HG02642 (cell line): ENCODE results near the gene MT1B.
"Not testable (repeated sequence)": the region's sequence is repeated elsewhere in the genome, so short reads cannot be mapped to it uniquely, and the experiment has no call there.

Source experiments
- ATAC-seq: cut with Tn5 transposase; IDR thresholded peaks from one replicate; pipeline ENCODE4 v1.9.1; 2021; ENCODE audit warnings: mild to moderate bottlenecking; ENCODE audit not compliant: unreplicated experiment, poor library complexity

MT1B gene

DNA sequence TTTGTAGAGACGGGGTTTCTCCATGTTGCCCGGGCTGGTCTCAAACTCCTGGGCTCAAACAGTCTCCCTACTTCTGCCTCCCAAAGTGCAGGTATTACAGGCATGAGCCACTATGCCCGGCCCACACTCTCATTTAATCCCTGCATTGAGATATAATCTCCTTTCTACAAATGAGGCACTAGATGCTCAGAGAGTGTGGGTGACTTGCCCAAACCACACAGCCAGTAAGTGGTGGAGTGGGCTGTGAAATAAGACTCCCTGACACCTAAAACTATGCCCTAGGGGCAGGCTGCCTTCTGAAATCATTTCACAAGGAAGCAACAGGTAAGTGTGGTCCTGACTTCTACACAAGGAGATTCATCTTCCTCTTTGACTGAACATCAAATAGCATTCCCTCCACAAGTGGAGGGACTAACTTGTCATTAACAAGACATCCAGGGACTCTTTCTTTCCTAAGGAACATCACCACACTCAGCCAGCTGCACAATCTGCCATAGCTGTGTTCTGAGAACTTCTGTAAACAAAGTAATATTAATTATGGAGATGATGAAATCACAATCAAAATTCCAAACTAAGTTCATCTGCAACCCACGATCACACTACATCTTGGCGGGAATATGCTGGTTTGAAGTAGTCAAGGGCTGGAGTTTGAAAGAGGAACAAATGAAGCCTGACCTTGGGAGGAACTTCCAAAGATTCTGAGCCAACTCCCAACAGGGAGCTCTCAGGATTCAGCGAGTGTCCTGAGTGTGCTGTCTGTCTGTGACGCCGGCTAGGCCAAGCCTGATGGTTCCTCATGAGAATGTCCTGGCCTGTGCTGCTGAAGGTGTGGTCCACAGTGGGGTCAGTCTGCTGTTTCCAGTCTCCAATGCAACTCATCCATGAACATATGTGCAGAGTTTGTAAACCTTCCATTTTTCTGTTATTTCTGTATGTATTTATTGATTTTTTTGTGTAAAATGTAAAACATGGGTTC is 13.9 kb downstream of the MT1B start:
- ATAC-seq: not testable (repeated sequence)

DNA sequence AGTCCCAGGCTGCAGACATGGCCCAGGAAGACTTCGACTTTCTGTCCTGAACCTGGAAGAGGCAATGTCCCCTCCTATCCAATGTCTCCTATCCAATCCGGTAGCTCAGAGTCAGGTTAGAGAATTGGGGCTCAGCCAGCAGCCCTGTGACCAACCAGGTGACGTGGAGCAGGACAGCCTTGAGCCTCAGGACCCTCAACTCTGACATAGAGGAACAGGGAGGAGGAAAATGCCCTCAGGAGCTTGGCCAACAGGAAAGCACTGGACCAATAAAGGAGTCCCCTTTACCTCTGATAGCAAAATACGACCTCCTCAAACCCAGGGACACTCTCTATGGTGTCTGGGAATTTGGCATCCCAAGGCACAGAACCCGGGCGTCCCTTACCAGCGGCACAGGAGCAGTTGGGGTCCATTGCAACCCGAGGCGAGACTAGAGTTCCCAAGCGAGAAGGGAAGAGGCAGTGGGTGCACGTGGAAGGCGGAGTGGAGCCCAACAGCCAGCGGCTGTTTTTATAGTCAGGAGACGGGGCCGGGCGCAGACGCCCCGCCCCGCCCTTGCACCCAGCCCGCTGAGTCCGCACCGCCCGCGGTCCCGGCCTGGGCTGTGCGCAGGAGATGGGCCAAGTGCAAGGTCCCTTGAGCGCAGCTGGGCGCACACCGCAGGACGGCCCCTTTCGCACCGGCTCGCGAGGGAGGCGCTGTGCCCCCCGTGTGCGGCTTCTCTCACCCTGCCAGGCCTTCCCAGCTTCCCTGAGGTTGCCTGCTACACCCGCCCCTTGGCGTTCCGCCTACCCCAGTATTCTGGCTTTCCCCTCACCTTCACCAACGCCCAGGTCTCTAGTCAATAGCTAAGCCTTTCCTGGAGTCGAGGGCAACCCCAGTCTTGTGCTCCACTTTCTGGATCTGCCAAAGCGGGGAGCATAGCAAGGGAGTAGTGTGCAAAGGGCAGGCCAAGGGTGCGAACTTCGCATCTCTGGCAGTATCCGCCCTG is 16.2 kb downstream of the MT1B start, which contains the start of gene MT1G:
Gene MT1G (minus strand): TSS at position 485 of the 991 bp plus-strand sequence. CDS start 72 bp downstream, at position 413.
- ATAC-seq: no peak

DNA sequence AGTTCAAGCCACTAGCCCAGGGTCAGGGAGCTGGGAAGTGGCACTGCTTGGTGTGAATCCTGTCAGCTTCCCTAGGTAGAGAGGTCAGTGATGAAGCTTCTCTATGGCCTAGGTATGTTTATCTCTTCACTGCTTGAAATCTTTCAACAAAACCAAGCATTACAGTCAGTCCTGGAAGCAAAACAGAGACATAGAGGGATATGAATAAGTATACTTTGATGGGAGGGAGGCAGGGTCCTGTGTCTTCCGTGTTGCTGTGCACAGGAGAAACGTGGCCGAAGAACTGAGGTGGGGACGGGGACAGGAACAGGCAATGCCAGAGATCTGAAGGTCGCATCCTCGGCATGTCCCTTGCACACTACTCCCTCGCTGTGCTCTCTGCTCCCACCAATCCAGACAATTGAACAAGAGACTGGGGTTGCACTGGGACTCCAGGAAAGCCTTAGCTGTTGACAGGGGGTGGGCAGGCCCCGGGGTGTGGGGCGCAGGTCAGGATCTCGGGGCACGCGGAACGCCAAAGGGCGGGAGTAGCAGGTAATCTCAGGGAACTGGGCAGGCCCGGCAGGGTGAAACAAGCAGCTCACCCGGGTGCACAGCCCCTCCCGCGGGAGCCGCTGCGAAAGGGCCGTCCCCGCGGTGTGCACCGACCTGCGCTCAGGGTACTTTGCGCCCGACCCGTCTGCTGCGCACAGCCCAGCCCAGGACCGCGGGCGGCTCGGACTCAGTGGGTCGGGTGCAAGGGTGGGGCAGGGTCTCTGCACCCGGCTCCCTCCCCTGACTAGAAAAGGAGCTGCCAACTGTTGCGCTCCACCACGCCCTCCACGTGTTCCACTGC is 17.5 kb downstream of the MT1B start, which contains the start of gene MT1H:
Gene MT1H (plus strand): TSS at position 810 of the 835 bp plus-strand sequence. CDS start 71 bp downstream, outside the sequence.
- ATAC-seq: no peak

DNA sequence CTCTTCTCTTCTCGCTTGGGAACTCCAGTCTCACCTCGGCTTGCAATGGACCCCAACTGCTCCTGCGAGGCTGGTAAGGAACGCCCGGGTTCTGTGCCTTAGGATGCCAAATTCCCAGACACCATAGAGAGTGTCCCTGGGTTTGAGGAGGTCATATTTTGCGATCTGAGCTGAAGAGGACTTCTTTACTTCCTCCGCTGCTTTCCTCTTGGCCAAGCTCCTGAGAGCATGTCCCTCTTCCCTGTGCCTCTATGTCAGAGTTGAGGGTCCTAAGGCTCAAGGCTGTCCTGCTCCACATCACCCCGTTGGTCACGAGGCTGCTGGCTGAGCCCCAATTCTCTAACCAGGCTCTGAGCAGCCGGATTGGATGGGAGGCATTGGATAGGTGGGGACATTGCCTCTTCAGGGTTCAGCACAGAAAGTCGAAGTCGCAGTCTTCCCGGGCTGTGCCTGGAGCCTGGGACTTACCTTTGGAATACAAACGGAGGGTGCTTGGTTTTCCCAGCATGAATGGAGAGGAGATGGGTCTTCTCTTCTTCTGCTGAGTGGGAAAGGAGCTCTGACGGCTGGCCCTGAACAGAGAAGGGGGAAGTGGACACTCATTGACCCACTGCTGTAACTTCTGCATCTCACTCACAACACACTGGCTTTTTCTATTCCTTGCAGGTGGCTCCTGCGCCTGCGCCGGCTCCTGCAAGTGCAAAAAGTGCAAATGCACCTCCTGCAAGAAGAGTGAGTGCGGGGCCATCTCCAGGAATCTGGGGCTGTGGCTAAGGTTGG is 18.3 kb downstream of the MT1B start:
- ATAC-seq: no peak

DNA sequence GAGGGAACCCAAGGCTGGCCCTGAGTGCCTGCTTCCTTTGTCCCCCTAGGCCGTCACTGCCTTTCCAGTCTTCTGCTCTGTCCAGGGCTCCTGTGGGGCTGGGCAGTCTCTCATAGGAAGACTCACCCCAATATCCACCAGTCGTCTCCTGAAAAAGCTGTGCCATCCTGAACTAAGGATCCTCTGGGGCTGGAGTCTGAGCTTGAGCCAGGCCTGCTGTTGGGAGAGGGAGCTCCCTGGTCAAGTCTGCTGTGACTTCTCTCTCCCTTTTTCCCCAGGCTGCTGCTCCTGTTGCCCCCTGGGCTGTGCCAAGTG is 18.9 kb downstream of the MT1B start:
- no peak for ATAC-seq

DNA sequence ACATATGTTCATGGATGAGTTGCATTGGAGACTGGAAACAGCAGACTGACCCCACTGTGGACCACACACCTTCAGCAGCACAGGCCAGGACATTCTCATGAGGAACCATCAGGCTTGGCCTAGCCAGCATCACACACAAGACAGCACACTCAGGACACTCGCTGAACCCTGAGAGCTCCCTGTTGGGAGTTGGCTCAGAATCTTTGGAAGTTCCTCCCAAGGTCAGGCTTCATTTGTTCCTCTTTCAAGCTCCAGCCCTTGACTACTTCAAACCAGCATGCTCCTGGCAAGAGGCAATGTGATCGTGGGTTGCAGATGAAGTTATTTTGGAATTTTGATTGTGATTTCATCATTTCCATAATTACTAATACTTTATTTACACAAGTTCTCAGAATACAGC is 20.0 kb downstream of the MT1B start:
- not testable (repeated sequence) for ATAC-seq

DNA sequence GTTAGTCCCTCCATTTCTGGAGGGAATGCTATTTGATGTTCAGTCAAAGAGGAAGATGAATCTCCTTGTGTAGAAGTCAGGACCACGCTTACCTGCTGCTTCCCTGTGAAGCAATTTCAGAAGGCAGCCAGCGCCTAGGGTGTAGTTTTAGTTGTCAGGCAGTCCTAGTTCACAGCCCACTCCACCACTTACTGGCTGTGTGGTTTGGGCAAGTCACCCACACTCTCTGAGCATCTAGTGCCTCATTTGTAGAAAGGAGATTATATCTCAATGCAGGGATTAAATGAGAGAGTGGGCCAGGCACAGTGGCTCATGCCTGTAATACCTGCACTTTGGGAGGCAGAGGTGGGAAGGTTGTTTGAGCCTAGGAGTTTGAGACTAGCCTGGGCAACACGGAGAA is 20.5 kb downstream of the MT1B start:
- ATAC-seq: not testable (repeated sequence)

DNA sequence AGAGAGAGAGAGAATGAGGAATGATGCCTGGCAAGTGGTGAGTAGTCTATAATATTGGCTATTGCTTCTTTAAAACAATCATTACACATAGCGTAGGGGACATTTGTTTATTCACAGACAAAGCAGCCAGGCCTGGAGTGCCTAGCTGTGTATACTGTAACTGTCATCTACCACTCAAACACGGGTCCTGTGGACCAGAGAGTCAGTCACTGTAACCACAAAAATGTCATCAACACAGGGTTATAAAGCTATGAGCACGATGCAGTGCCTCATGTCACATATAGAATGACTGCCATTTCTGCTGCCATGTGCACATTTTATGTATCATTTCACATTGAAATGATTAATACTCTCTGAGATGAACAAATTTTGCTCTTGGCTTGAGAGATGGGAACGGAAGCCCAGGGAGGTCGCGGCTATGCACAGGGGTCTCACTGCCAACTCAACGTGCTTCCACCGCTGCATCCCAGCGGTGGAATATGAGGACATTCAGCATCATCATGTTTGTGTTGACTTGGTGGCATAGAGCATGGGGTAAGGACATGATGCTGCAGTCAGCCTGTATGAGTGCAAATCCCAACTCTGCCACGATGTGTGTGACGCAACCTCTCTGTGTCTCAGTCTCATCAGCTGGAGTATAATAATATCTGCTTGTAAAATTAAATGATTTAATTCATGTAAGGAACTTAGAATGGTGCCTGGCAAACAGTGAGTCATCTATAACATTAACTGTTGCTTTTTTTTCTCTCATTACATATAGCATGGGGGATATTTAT is 21.3 kb downstream of the MT1B start:
- no peak for ATAC-seq

DNA sequence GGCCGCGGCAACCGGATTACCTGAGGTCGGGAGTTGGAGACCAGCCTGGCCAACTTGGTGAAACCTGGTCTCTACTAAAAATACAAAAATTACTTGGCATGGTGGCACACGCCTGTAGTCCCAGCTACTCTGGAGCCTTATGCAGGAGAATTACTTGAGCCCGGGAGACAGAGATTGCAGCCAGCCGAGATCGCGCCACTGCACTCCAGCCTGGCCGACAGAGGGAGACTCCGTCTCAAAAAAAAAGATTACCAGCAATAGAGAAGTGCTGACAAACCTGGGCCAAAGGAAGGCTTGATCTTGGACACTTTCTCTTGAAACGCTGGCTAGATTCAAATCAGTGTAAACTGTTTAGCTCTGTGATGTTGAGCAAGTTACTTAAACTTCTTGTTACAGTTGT is 22.2 kb downstream of the MT1B start:
- no peak for ATAC-seq

DNA sequence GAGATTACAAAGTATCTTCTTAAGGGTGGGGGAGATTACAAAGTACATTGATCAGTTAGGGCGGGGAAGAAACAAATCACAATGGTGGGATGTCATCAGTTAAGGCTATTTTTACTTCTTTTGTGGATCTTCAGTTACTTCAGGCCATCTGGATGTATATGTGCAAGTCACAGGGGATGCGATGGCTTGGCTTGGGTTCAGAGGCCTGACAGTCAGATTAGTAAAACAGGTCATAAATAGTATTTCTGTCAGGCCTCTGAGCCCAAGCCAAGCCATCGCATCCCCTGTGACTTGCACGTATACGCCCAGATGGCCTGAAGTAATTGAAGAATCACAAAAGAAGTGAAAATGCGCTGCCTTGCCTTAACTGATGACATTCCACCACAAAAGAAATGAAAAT is 22.9 kb downstream of the MT1B start:
- not testable (repeated sequence) for ATAC-seq

DNA sequence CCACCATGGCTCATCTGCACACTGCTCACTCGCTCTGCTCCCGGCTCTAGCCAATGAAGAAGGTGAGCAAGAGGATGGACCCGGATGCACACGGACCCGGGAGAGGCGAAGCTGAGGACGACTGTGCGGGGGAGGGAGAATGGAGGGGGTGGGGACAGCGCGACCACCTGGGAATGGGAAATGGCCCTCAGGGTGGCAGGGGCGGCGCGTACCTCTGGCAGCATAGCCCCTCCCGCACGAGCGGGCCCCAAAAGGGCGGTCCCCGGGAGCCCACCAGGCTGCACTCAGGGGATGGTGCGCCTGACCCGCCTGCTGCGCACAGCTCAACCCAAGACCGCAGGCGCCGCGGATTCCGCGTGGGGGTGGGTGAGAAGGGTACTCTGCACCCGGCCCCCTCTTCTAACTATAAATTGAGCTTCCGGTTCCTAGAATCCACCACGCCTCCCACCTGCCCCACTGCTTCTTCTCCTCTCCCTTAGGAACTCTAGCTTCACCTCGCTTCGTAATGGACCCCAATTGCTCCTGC is 24.1 kb downstream of the MT1B start:
- no peak for ATAC-seq

DNA sequence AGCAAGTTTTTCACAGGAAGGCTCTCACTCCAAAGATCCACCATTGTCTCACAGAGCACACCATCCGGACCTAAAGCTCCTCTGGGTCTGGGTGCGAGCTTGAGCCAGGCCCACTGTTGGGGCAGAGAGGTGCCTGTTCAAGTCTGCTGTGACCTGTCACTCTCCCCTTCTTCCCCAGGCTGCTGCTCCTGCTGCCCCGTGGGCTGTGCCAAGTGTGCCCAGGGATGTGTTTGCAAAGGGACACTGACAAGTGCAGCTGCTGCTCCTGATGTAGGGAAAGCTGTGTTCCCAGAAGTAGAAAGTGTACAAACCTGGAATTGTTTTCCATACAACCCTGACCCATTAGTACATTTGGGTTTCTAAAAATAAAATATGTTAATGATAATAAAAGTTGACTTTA is 25.8 kb downstream of the MT1B start:
- no peak for ATAC-seq

DNA sequence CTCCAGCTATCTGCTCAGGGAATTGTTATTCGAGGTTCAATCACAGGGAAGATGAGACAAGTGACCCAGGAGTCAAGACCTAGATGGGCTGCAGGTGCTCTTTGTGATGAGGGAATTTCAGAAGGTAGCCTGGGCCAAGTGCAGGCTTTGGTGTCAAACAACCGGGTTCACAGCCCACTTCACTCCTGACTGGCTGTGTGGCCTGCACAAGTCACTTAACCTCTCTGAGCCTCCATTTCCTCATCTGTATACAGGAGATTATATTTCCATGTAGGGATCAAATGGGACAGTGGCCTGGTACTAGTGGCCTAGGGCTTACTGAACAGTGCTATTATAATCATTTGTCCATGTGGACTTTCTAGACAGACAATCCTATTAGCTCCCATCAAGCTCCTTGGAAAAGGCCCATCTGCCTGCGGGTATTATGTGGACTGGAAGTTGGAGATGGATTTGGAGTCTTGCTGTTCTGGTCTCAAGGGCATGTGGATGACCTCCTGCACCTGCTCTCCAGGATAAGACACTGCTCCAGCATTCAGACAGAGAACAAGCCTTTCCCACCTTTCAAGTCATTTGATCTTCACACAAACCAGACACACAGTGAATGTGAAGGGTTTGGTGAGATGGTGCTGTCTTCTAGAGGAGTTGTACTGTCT is 27.5 kb downstream of the MT1B start:
- ATAC-seq: no peak

DNA sequence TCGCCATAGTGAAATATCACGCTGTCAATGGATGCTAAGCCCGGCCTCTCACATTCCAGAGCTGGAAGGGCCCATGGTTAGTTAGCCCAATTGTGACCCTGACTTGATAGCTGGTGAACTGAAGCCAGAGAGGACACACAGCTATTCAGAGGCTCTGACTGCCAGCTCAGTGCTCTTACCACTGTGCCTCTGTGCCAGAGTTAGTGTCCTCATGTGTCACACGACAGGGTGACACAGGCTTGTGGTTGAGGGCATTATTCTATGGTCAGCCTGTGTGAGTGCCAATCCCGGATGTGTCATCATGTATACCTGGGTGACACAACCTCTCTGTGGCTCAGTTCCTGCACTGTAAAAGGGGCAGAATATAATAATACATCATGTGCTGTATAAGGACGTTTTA is 28.1 kb downstream of the MT1B start:
- ATAC-seq: no peak

DNA sequence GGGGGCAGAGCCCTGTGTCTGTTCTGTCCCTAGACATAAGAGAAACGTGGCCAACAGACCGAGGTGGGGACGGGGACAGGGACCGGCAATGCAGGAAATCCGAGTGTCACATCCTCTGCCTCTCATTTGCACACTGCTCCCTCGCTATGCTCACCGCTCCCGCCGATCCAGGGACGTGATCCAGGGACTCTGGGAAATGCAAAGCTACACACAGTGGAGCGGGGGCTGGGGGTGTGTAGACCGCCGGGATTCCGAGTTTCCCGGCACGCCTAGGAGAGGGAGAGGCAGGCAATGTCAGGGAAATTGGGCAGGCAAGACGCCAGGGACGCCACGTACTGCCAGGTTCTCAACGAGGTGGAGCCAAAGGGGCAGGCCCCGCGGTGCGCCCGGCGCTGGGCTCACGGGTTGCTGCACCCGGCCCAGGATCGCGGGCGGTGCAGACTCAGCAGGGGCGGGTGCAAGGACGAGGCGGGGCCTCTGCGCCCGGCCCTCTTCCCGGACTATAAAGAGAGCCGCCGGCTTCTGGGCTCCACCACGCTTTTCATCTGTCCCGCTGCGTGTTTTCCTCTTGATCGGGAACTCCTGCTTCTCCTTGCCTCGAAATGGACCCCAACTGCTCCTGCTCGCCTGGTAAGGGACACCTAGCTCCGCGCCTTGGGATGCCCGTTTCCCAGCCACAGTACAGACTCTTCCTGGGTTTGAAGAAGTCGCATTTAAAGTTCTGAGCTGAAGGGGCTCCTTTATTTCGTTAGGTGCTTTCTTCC is 30.4 kb downstream of the MT1B start, which contains the start of gene MT1X:
Gene MT1X (plus strand): TSS at position 532 of the 764 bp plus-strand sequence. CDS start 71 bp downstream, at position 603.
- peak; percentile 99 for ATAC-seq

DNA sequence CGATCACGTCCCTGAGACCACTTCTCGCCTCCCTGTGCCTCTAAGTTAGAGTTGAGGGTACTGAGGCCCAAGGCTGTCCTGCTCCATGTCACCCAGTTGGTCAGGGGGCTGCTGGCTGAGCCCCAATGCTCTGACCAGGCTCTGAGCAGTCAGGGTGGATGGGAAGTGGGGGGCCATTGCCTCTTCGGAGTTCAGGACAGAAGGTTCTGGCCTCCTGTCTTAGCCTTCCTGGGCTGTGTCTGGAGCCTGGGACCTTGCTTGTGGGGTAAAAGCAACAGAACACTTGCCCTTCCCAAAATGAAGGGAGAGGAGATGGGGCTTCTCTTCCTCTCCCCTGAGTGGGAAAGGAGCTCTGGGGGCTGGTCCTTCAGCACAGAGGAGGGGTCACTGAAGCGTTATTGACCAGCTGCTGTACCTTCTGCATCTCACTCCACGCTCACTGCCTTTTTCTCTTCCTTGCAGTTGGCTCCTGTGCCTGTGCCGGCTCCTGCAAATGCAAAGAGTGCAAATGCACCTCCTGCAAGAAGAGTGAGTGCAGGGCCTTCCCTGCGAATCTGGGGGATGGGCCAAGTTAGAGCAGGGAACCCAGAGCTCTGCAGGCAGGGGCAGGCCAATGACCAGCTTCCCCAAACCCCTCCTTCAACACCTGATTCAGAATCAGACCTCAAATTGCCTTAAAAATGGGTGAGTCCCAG is 31.2 kb downstream of the MT1B start:
- peak; percentile 11 for ATAC-seq
